Neural cell (in vitro differentiated cells): Measurements from ENCODE around the gene PDCD4. TPM values are rescaled to one million over a fixed set of nuclear protein-coding genes. Genes with fewer than 3 reads are reported as not detected.

Experiments
- H2AFZ ChIP-seq: fragments of 200-600, 300-800 bp; sonication (generic), shearing (Covaris generic); 2 replicates; pipeline ENCODE4 v1.6.0; 2014; ENCODE audit warnings: low read depth, mild to moderate bottlenecking, antibody characterized with exemption, low read length, moderate library complexity
- H3F3A ChIP-seq: fragments of 200-600 bp; shearing (Covaris generic); 2 replicates; pipeline ENCODE4 v1.6.1; 2016; ENCODE audit warnings: mild to moderate bottlenecking, moderate library complexity, mixed read lengths, antibody characterized with exemption, low read length; ENCODE audit not compliant: insufficient read depth, poor library complexity, severe bottlenecking
- H3K27ac ChIP-seq: fragments of 200-600, 300-800 bp; sonication (generic), shearing (Covaris generic); 2 replicates; pipeline ENCODE4 v1.5.1; 2014; ENCODE audit warnings: mild to moderate bottlenecking, low read length, moderate library complexity
- H3K27me3 ChIP-seq: fragments of 300-800, 200-600 bp; sonication (generic), shearing (Covaris generic); 2 replicates; pipeline ENCODE4 v1.6.0; 2014; ENCODE audit warnings: mild to moderate bottlenecking, low read depth, low read length, moderate library complexity; ENCODE audit not compliant: insufficient read depth
- H3K36me3 ChIP-seq: fragments of 300-800, 200-600 bp; sonication (generic), shearing (Covaris generic); 2 replicates; pipeline ENCODE4 v1.5.1; 2014; ENCODE audit warnings: mild to moderate bottlenecking, antibody characterized with exemption, low read length, moderate library complexity; ENCODE audit not compliant: insufficient read depth
- H3K4me2 ChIP-seq: fragments of 300-800, 200-600 bp; sonication (generic), shearing (Covaris generic); 2 replicates; pipeline ENCODE4 v1.6.0; 2014; ENCODE audit warnings: mild to moderate bottlenecking, low read length
- H3K4me3 ChIP-seq: fragments of 300-800, 200-600 bp; sonication (generic), shearing (Covaris generic); 2 replicates; pipeline ENCODE4 v1.5.1; 2014; ENCODE audit warnings: mild to moderate bottlenecking, low read length, moderate library complexity
- H3K79me2 ChIP-seq: fragments of 200-600 bp; shearing (Covaris generic); replicated peaks from 2 replicates; pipeline ENCODE4 v1.6.0; 2014; ENCODE audit warnings: mild to moderate bottlenecking, low read length, moderate library complexity; ENCODE audit not compliant: insufficient read depth
- H3K9ac ChIP-seq: fragments of 300-800, 200-600 bp; sonication (generic), shearing (Covaris generic); 2 replicates; pipeline ENCODE4 v1.6.1; 2016; ENCODE audit warnings: mild to moderate bottlenecking, low read length, mixed read lengths
- H3K9me2 ChIP-seq: fragments of 200-600 bp; shearing (Covaris generic); 2 replicates; pipeline ENCODE4 v1.6.1; 2016; ENCODE audit warnings: mild to moderate bottlenecking, low read length, mixed read lengths; ENCODE audit not compliant: insufficient read depth
- H3K9me3 ChIP-seq: fragments of 200-600, 300-800 bp; sonication (generic), shearing (Covaris generic); 2 replicates; pipeline ENCODE4 v1.6.1; 2016; ENCODE audit warnings: mild to moderate bottlenecking, mixed run types, low read length, moderate library complexity, mixed read lengths
- H4K20me1 ChIP-seq: fragments of 200-600 bp; shearing (Covaris generic); 2 replicates; pipeline ENCODE4 v1.6.1; 2016; ENCODE audit warnings: mild to moderate bottlenecking, mixed run types; ENCODE audit not compliant: insufficient read depth
- EP300 ChIP-seq: fragments of 450-650 bp; conservative IDR thresholded peaks from 2 replicates; pipeline ENCODE4 v1.6.1; 2014; ENCODE audit warnings: antibody characterized with exemption, mild to moderate bottlenecking, moderate library complexity; ENCODE audit not compliant: poor library complexity, severe bottlenecking
- EZH2 ChIP-seq: fragments of 200-600, 300-800 bp; shearing (Covaris generic), sonication (generic); IDR thresholded peaks from 2 replicates; pipeline ENCODE4 v1.6.1; 2014; ENCODE audit warnings: antibody characterized with exemption, low read length, borderline replicate concordance, mild to moderate bottlenecking; ENCODE audit not compliant: insufficient read depth, poor library complexity, severe bottlenecking
- MXI1 ChIP-seq: fragments of 450-650 bp; conservative IDR thresholded peaks from 2 replicates; pipeline ENCODE4 v1.6.1; 2014; ENCODE audit warnings: antibody characterized with exemption, mild to moderate bottlenecking; ENCODE audit not compliant: poor library complexity, severe bottlenecking
- POLR2AphosphoS5 ChIP-seq: IDR thresholded peaks from 2 replicates; pipeline ENCODE4 v1.6.1; 2012
- RAD21 ChIP-seq: fragments of 450-650 bp; conservative IDR thresholded peaks from 2 replicates; pipeline ENCODE4 v1.6.1; 2014; ENCODE audit warnings: antibody characterized with exemption, mild to moderate bottlenecking, moderate library complexity
- SMC3 ChIP-seq: fragments of 450-650 bp; conservative IDR thresholded peaks from 2 replicates; pipeline ENCODE4 v1.6.1; 2014; ENCODE audit warnings: antibody characterized with exemption, mild to moderate bottlenecking, moderate library complexity; ENCODE audit not compliant: poor library complexity
- TAF1 ChIP-seq: IDR thresholded peaks from 2 replicates; pipeline ENCODE4 v1.6.1; 2012; ENCODE audit warnings: low read depth
- polyA plus RNA-seq: library from polyadenylated mRNA; depleted of rRNA; stranded (reverse); fragments of >200 nt; gene quantifications from 2 replicates; pipeline ENCODE4 v1.2.3, GENCODE V29; 2014
- TF ChIP-seq, protein P1 (sequence below): fragments of 450-650 bp; IDR thresholded peaks from 2 replicates; pipeline ENCODE4 v1.5.1; 2014; ENCODE audit warnings: antibody characterized with exemption, mild to moderate bottlenecking, moderate library complexity; ENCODE audit not compliant: poor library complexity, severe bottlenecking
- TF ChIP-seq, protein P2 (sequence below): IDR thresholded peaks from 2 replicates; pipeline ENCODE4 v1.6.1; 2012; ENCODE audit warnings: borderline replicate concordance

Gene PDCD4
- polyA plus RNA-seq, 1 donor from 2014 or later = 83.5 TPM

GRCh38 chr10:110833234-110833940 lies 38.3 kb upstream of the PDCD4 start:
- Histone ChIP-seq H3K4me3 (no peak overlapping the region), H3K36me3 (no peaks in the 10 kb centered on the region), H3K9me2 (no peaks in the 10 kb centered on the region), H3K4me2 (no peak overlapping the region), H3K9ac (no peak overlapping the region), H3K27ac (no peak overlapping the region), H3F3A (no peaks in the 10 kb centered on the region), H4K20me1 (no peaks in the 10 kb centered on the region), H3K27me3 (no peaks in the 10 kb centered on the region), H2AFZ (no peak overlapping the region), H3K9me3 (no peaks in the 10 kb centered on the region), H3K79me2 (no peaks in the 10 kb centered on the region)
- TF ChIP-seq MXI1 (no peak), SMC3 (no peak), POLR2AphosphoS5 (no peak), EP300 (no peak), TAF1 (no peak), RAD21 (no peak), EZH2 (no peak)
- TF ChIP-seq, protein P1, sequence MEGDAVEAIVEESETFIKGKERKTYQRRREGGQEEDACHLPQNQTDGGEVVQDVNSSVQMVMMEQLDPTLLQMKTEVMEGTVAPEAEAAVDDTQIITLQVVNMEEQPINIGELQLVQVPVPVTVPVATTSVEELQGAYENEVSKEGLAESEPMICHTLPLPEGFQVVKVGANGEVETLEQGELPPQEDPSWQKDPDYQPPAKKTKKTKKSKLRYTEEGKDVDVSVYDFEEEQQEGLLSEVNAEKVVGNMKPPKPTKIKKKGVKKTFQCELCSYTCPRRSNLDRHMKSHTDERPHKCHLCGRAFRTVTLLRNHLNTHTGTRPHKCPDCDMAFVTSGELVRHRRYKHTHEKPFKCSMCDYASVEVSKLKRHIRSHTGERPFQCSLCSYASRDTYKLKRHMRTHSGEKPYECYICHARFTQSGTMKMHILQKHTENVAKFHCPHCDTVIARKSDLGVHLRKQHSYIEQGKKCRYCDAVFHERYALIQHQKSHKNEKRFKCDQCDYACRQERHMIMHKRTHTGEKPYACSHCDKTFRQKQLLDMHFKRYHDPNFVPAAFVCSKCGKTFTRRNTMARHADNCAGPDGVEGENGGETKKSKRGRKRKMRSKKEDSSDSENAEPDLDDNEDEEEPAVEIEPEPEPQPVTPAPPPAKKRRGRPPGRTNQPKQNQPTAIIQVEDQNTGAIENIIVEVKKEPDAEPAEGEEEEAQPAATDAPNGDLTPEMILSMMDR = no peak
- TF ChIP-seq, protein P2, sequence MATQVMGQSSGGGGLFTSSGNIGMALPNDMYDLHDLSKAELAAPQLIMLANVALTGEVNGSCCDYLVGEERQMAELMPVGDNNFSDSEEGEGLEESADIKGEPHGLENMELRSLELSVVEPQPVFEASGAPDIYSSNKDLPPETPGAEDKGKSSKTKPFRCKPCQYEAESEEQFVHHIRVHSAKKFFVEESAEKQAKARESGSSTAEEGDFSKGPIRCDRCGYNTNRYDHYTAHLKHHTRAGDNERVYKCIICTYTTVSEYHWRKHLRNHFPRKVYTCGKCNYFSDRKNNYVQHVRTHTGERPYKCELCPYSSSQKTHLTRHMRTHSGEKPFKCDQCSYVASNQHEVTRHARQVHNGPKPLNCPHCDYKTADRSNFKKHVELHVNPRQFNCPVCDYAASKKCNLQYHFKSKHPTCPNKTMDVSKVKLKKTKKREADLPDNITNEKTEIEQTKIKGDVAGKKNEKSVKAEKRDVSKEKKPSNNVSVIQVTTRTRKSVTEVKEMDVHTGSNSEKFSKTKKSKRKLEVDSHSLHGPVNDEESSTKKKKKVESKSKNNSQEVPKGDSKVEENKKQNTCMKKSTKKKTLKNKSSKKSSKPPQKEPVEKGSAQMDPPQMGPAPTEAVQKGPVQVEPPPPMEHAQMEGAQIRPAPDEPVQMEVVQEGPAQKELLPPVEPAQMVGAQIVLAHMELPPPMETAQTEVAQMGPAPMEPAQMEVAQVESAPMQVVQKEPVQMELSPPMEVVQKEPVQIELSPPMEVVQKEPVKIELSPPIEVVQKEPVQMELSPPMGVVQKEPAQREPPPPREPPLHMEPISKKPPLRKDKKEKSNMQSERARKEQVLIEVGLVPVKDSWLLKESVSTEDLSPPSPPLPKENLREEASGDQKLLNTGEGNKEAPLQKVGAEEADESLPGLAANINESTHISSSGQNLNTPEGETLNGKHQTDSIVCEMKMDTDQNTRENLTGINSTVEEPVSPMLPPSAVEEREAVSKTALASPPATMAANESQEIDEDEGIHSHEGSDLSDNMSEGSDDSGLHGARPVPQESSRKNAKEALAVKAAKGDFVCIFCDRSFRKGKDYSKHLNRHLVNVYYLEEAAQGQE = no peak

DNA sequence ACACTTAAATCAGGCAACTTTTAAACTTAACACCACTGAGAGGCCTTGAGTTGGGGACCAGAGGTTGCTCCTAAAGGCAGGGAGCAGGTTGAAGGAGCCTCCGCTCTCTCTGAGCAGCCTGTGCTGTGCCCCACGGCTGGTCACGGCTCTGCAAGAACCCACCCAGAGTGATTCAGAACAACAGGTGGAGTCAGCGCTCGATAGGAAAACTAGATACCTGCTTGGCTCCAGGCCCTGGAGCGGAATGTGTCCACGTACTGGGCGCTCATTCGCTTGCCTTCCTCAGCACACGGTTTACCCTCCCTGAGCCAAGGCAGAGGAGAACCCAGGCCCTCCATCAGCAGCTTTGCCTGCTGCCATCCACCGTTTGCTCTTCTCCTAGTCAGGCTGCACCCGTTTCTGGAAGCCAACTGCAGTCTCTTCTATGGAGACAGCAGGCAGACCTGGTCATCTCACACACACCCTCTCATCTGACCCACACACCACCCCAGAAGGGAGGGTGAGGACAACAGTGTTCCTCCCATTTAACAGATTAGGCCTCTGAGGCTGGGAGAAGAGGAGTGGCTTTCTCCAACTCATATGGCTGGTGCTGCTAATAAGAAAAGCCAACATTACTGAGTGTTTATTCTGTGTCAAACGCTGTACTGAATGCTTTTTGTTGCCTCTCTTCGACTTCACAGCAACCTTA lies 37.6 kb upstream of the PDCD4 start:
- no peak overlapping the region for H3K9ac ChIP-seq
- H3K4me3 ChIP-seq = no peak overlapping the region
- no peak overlapping the region for H3K4me2 ChIP-seq
- H3K27me3 ChIP-seq = no peaks in the 10 kb centered on the region
- H2AFZ ChIP-seq = no peak overlapping the region
- H3K79me2 ChIP-seq = no peaks in the 10 kb centered on the region
- H4K20me1 ChIP-seq = no peaks in the 10 kb centered on the region
- H3K27ac ChIP-seq = no peak overlapping the region
- H3K9me2 ChIP-seq = no peaks in the 10 kb centered on the region
- no peak for TF ChIP-seq SMC3
- TF ChIP-seq, protein P2 = no peak
- TF ChIP-seq EZH2 = no peak
- TF ChIP-seq POLR2AphosphoS5 = no peak
- no peak for TF ChIP-seq TAF1
- TF ChIP-seq RAD21 = no peak
- TF ChIP-seq EP300 = no peak
- TF ChIP-seq MXI1 = no peak
- TF ChIP-seq, protein P1 = no peak
- no peaks in the 10 kb centered on the region for H3K36me3 ChIP-seq
- H3K9me3 ChIP-seq = no peaks in the 10 kb centered on the region
- no peaks in the 10 kb centered on the region for H3F3A ChIP-seq
